SK-N-SH (cell line): ENCODE data around the gene DEPDC5.

Experiments used
- CHD2 ChIP-seq: fragments of 150-350 bp; IDR thresholded peaks from 2 replicates; pipeline ENCODE4 v1.6.1; 2018; ENCODE audit warnings: low read length; ENCODE audit not compliant: partially characterized antibody
- CTCF ChIP-seq: fragments of 200-600 bp; sonication (generic); IDR thresholded peaks from 2 replicates; pipeline ENCODE4 v1.6.1; 2017; ENCODE audit warnings: antibody characterized with exemption, mild to moderate bottlenecking, moderate library complexity
- EP300 ChIP-seq, 2 experiments: IDR thresholded peaks; 2 replicates each; pipeline versions ENCODE4 v1.4.0 to v1.6.1; 2012; ENCODE audit warnings: borderline replicate concordance in 1 of 2, low read depth in 1 of 2, low read length in 1 of 2
- EZH2phosphoT487 ChIP-seq: fragments of 200-600 bp; sonication (generic); IDR thresholded peaks from 2 replicates; pipeline ENCODE4 v1.6.1; 2017; ENCODE audit warnings: low read depth, mixed run types, mild to moderate bottlenecking, antibody characterized with exemption, moderate library complexity, borderline replicate concordance
- FOSL2 ChIP-seq: IDR thresholded peaks from 2 replicates; pipeline ENCODE4 v1.4.0; 2012; ENCODE audit warnings: low read depth, mild to moderate bottlenecking, moderate library complexity, borderline replicate concordance
- PBX3 ChIP-seq: IDR thresholded peaks from 2 replicates; pipeline ENCODE4; 2012
- POLR2AphosphoS5 ChIP-seq: IDR thresholded peaks from 2 replicates; pipeline ENCODE4 v1.6.1; 2012; ENCODE audit warnings: low read depth, low read length
- RAD21 ChIP-seq: IDR thresholded peaks from 2 replicates; pipeline ENCODE4 v1.6.1; 2012; ENCODE audit warnings: mild to moderate bottlenecking, low read length
- REST ChIP-seq: IDR thresholded peaks from 2 replicates; pipeline ENCODE4 v1.6.1; 2012; ENCODE audit warnings: mild to moderate bottlenecking, low read depth, low read length, moderate library complexity
- TCF12 ChIP-seq: IDR thresholded peaks from 2 replicates; pipeline ENCODE4 v1.4.0; 2012
- TEAD4 ChIP-seq: IDR thresholded peaks from 2 replicates; pipeline ENCODE4 v1.4.0; 2012; ENCODE audit warnings: mild to moderate bottlenecking, borderline replicate concordance; ENCODE audit not compliant: insufficient read depth
- USF1 ChIP-seq: IDR thresholded peaks from 2 replicates; pipeline ENCODE4 v1.4.0; 2012; ENCODE audit warnings: low read depth, borderline replicate concordance
- USF2 ChIP-seq: fragments of 150-350 bp; IDR thresholded peaks from 2 replicates; pipeline ENCODE4 v1.6.1; 2017; ENCODE audit warnings: antibody characterized with exemption, low read length, low read depth, borderline replicate concordance

- TF ChIP-seq TEAD4 (no peak), EZH2phosphoT487 (no peak), POLR2AphosphoS5 (no peak), USF2 (no peak), PBX3 (no peak), FOSL2 (no peak), EP300 (IDR thresholded peaks at IDR 0.05; ENCODE audit: borderline replicate concordance in 1 of 2, low read depth in 1 of 2, low read length in 1 of 2) (no peak), USF1 (no peak), TCF12 (no peak), CHD2 (no peak), REST (no peak), CTCF (no peak), RAD21 (no peak)
Observed at GRCh38 chr22:31776231-31776630, 22.4 kb downstream of the DEPDC5 start.
